GM12874 (cell line): ENCODE measurements around the gene JMJD1C.

Experiments
- CTCF ChIP-seq: IDR thresholded peaks from 2 replicates; pipeline ENCODE4 v1.5.1; 2011; ENCODE audit warnings: low read depth, mild to moderate bottlenecking, control low read depth, low read length, moderate library complexity; ENCODE audit not compliant: insufficient read depth

Gene JMJD1C

GRCh38 chr10:63120554-63120953, 345.2 kb downstream of the JMJD1C start:
- no peak for TF ChIP-seq CTCF

DNA sequence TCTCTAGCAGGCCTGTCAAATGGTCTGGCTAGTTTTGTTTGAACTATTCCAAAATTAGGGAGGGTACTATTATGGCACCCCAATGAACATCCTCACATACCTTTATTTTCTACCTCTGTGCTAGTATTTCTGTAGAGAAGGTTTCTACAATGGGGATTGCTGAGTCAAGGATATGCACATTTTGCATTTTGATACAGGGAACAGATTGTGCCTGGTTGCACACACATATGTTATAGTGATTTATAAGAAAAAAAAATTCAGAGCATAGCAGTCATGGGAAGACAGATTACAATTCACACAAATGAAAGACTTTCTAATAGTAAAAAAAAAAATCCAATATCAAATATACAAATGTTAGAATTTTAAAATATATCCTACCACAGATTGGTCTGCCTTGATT, 346.7 kb downstream of the JMJD1C start:
- no peak for TF ChIP-seq CTCF
